H1 (cell line): Measurements from ENCODE around the gene PAEP. TPM values are rescaled to one million over a fixed set of nuclear protein-coding genes. Genes with fewer than 3 reads are reported as not detected.

Experiments
- CTCF ChIA-PET: fragments of 300-600 bp; sonication (Branson Sonifier 250); formaldehyde crosslinking; loops from one replicate; lab custom pipeline; 2021; ENCODE audit not compliant: partially characterized antibody; lab: Charles Lee
- POLR2A ChIA-PET: fragments of 300-600 bp; sonication (Branson Sonifier 250); formaldehyde crosslinking; loops from one replicate; lab custom pipeline; 2021; ENCODE audit warnings: inconsistent platforms; ENCODE audit not compliant: partially characterized antibody; lab: Charles Lee
- DNase-seq, 2 experiments: peaks; one replicate each; pipeline versions ENCODE4 v3.0.0 to v3.0.0-alpha.2; 2010 to 2022; ENCODE audit warnings: low spot score in 2 of 2, low read depth in 1 of 2, mixed read lengths in 1 of 2
- FAIRE-seq: peaks from 2 replicates; lab custom pipeline; 2011; peaks lifted over from hg19 to GRCh38; lab: Jason Lieb, UNC
- H2AFZ ChIP-seq: 2 replicates; pipeline ENCODE4 v1.8.1; 2012; ENCODE audit warnings: low read length, inconsistent platforms
- H2AK5ac ChIP-seq: 2 replicates; pipeline ENCODE4 v1.6.1; 2013; ENCODE audit warnings: low read depth, low read length
- H2BK120ac ChIP-seq: replicated peaks from 2 replicates; pipeline ENCODE3; 2013; ENCODE audit warnings: low read depth, low read length, inconsistent platforms
- H2BK12ac ChIP-seq: 2 replicates; pipeline ENCODE4 v1.6.1; 2013; ENCODE audit warnings: low read depth, low read length
- H2BK15ac ChIP-seq: 2 replicates; pipeline ENCODE4 v1.6.1; 2013; ENCODE audit warnings: low read length
- H2BK20ac ChIP-seq: 2 replicates; pipeline ENCODE4 v1.6.1; 2013; ENCODE audit warnings: low read length
- H2BK5ac ChIP-seq: 2 replicates; pipeline ENCODE4 v1.6.1; 2013; ENCODE audit warnings: low read depth, low read length
- H3K14ac ChIP-seq: 2 replicates; pipeline ENCODE4 v1.6.1; 2013; ENCODE audit warnings: inconsistent platforms; ENCODE audit not compliant: insufficient read length
- H3K18ac ChIP-seq: 2 replicates; pipeline ENCODE4 v1.6.1; 2013; ENCODE audit warnings: low read length; ENCODE audit errors: extremely low read depth
- H3K23ac ChIP-seq: 2 replicates; pipeline ENCODE4 v1.6.1; 2013; ENCODE audit warnings: inconsistent platforms; ENCODE audit not compliant: insufficient read length
- H3K23me2 ChIP-seq: 2 replicates; pipeline ENCODE4 v1.6.1; 2013; ENCODE audit warnings: low read depth, low read length
- H3K27ac ChIP-seq: 2 replicates; pipeline ENCODE4 v1.6.1; 2011; ENCODE audit warnings: low read depth, low read length, inconsistent platforms
- H3K27me3 ChIP-seq, 4 experiments: replicated peaks in 1 of 4; 1 replicate in 1 of 4; 2 replicates in 3 of 4; pipeline versions ENCODE4 v1.6.1 to v1.8.1; 2011 to 2013; ENCODE audit warnings: low read length in 3 of 4, mild to moderate bottlenecking in 3 of 4, inconsistent platforms in 2 of 4, mixed read lengths in 2 of 4, moderate library complexity in 1 of 4; ENCODE audit not compliant: control insufficient read depth in 3 of 4, insufficient read depth in 3 of 4; ENCODE audit errors: extremely low read depth in 1 of 4
- H3K36me3 ChIP-seq, 4 experiments: 2 replicates each; pipeline versions ENCODE4 v1.6.1 to v1.8.1; 2011 to 2013; ENCODE audit warnings: mild to moderate bottlenecking in 4 of 4, low read length in 3 of 4, moderate library complexity in 2 of 4, control low read depth in 1 of 4, inconsistent platforms in 1 of 4; ENCODE audit not compliant: insufficient read depth in 4 of 4, control insufficient read depth in 2 of 4
- H3K4ac ChIP-seq: replicated peaks from 2 replicates; pipeline ENCODE3; 2013; ENCODE audit warnings: low read length, low read depth, mixed read lengths, inconsistent platforms; ENCODE audit not compliant: insufficient read length
- H3K4me1 ChIP-seq, 4 experiments: replicated peaks in 1 of 4; 1 replicate in 1 of 4; 2 replicates in 3 of 4; pipeline versions ENCODE4 v1.6.1 to v1.8.1; 2011 to 2013; ENCODE audit warnings: low read length in 3 of 4, inconsistent platforms in 2 of 4, mixed read lengths in 1 of 4; ENCODE audit not compliant: insufficient read depth in 4 of 4, control insufficient read depth in 3 of 4
- H3K4me2 ChIP-seq, 2 experiments: 2 replicates each; pipeline versions ENCODE4 v1.6.1 to v1.8.1; 2011 to 2013; ENCODE audit warnings: low read depth in 2 of 2, low read length in 2 of 2, control low read depth in 1 of 2, inconsistent platforms in 1 of 2, mild to moderate bottlenecking in 1 of 2; ENCODE audit not compliant: insufficient read depth in 1 of 2
- H3K4me3 ChIP-seq, 4 experiments: fragments of 200-600, 300-600 bp in 1 of 4; sonication (generic), shearing (Covaris generic), sonication (Bioruptor Twin) in 1 of 4; 2 replicates each; pipeline versions ENCODE4 v1.5.1 to v1.8.1; 2011 to 2016; ENCODE audit warnings: low read length in 4 of 4, low read depth in 3 of 4, control low read depth in 2 of 4, inconsistent platforms in 2 of 4, mild to moderate bottlenecking in 2 of 4, mixed read lengths in 1 of 4, moderate library complexity in 1 of 4; ENCODE audit not compliant: insufficient read depth in 2 of 4; ENCODE audit errors: extremely low read depth in 1 of 4
- H3K56ac ChIP-seq: replicated peaks from 2 replicates; pipeline ENCODE3; 2013; ENCODE audit warnings: low read depth, mild to moderate bottlenecking, mixed read lengths, low read length, inconsistent platforms; ENCODE audit not compliant: insufficient read length
- H3K79me1 ChIP-seq: 2 replicates; pipeline ENCODE4 v1.6.1; 2013; ENCODE audit warnings: low read depth, low read length, control low read depth
- H3K79me2 ChIP-seq, 2 experiments: 2 replicates each; pipeline versions ENCODE4 v1.6.1 to v1.8.1; 2012 to 2013; ENCODE audit warnings: low read length in 2 of 2, mild to moderate bottlenecking in 2 of 2, inconsistent platforms in 1 of 2; ENCODE audit not compliant: insufficient read depth in 2 of 2, control insufficient read depth in 1 of 2
- H3K9ac ChIP-seq, 4 experiments: replicated peaks in 1 of 4; 1 replicate in 1 of 4; 2 replicates in 3 of 4; pipeline versions ENCODE4 v1.6.1 to v1.8.1; 2011 to 2013; ENCODE audit warnings: low read depth in 3 of 4, low read length in 3 of 4, control low read depth in 2 of 4, mild to moderate bottlenecking in 2 of 4, moderate library complexity in 2 of 4, inconsistent platforms in 1 of 4; ENCODE audit errors: extremely low read depth in 1 of 4
- H3K9me3 ChIP-seq, 2 experiments: 2 replicates each; pipeline versions ENCODE4 v1.6.1 to v1.8.1; 2012 to 2013; ENCODE audit warnings: mild to moderate bottlenecking in 2 of 2, moderate library complexity in 2 of 2, control low read depth in 1 of 2, inconsistent platforms in 1 of 2, low read depth in 1 of 2, low read length in 1 of 2, mixed read lengths in 1 of 2; ENCODE audit not compliant: insufficient read depth in 2 of 2
- H4K20me1 ChIP-seq, 2 experiments: replicated peaks in 1 of 2; 2 replicates each; pipeline versions ENCODE3 to v1.8.1; 2011 to 2013; ENCODE audit warnings: inconsistent platforms in 2 of 2, low read length in 2 of 2, mild to moderate bottlenecking in 1 of 2; ENCODE audit not compliant: insufficient read depth in 2 of 2, control insufficient read depth in 1 of 2
- H4K5ac ChIP-seq: 2 replicates; pipeline ENCODE4 v1.6.1; 2013; ENCODE audit warnings: low read length, low read depth, mixed read lengths, inconsistent platforms; ENCODE audit not compliant: insufficient read length
- H4K8ac ChIP-seq: 2 replicates; pipeline ENCODE4 v1.8.0; 2013; ENCODE audit warnings: mild to moderate bottlenecking, moderate library complexity, low read length, inconsistent platforms; ENCODE audit not compliant: insufficient read depth; ENCODE audit errors: extremely low read depth
- H4K91ac ChIP-seq: replicated peaks from 2 replicates; pipeline ENCODE3; 2013; ENCODE audit warnings: low read length, mixed read lengths, inconsistent platforms; ENCODE audit not compliant: insufficient read length
- BACH1 ChIP-seq: IDR thresholded peaks from 2 replicates; pipeline ENCODE4 v1.6.1; 2012; ENCODE audit warnings: low read length, improper control_type of control experiment
- CHD1 ChIP-seq: IDR thresholded peaks from 2 replicates; pipeline ENCODE4 v1.6.1; 2012; ENCODE audit warnings: low read depth, low read length, improper control_type of control experiment
- EP300 ChIP-seq, 2 experiments: IDR thresholded peaks; 1 replicate in 1 of 2; 2 replicates in 1 of 2; pipeline ENCODE4 v1.6.1; 2011 to 2012; ENCODE audit warnings: low read depth in 2 of 2, low read length in 2 of 2, mild to moderate bottlenecking in 2 of 2, borderline replicate concordance in 1 of 2, inconsistent platforms in 1 of 2, moderate library complexity in 1 of 2
- MAFK ChIP-seq: IDR thresholded peaks from 2 replicates; pipeline ENCODE4 v1.6.1; 2012; ENCODE audit warnings: low read depth, mild to moderate bottlenecking, improper control_type of control experiment, low read length
- NRF1 ChIP-seq: IDR thresholded peaks from 2 replicates; pipeline ENCODE4 v1.6.1; 2011; ENCODE audit warnings: mild to moderate bottlenecking, low read depth, low read length, improper control_type of control experiment
- SIRT6 ChIP-seq: IDR thresholded peaks from one replicate; pipeline ENCODE4 v1.7.1; 2012; ENCODE audit warnings: low read length, inconsistent platforms
- WGBS, 2 experiments: shearing (Covaris generic) in 1 of 2; methylation state at CpG; one replicate each; pipeline versions ENCODE4 v1.1.6 to v1.1.7; 2013 to 2015; ENCODE audit warnings: low lambda C conversion rate in 2 of 2, mixed read lengths in 2 of 2, inconsistent platforms in 1 of 2, low coverage in 1 of 2, missing lambda C conversion rate in 1 of 2; ENCODE audit not compliant: insufficient replicate concordance in 2 of 2, insufficient coverage in 1 of 2, insufficient read length in 1 of 2; ENCODE audit errors: extremely low coverage in 1 of 2, missing lambda C conversion rate in 1 of 2; 5-methylcytosine and 5-hydroxymethylcytosine counted together
- polyA plus RNA-seq, 7 experiments: library from polyadenylated mRNA; depleted of rRNA in 3 of 7; stranded (reverse) in 5 of 7; unstranded in 2 of 7; fragments of >200 nt in 5 of 7; fragments of 200-250 nt in 2 of 7; gene quantifications; 1 replicate in 5 of 7; 2 replicates in 1 of 7; 4 replicates in 1 of 7; pipeline versions ENCODE4 v1.2.1 to v1.2.3, GENCODE V29; 2011 to 2013; ENCODE audit warnings: missing spikeins in 2 of 7, mixed read lengths in 2 of 7
- total RNA-seq: library from RNA; stranded (reverse); fragmentation: NEBNext Ultra II Directional; extraction: Animal tissue kit (Norgen Biotek cat#: 25700); gene quantifications from 2 replicates; pipeline ENCODE4 v1.2.1, GENCODE V29; 2021

The PAEP gene
- total and polyA plus RNA-seq, 2 of the 8 experiments (the other 6 are each of a cell fraction or from before 2014, with no cell fraction given), result not detected

DNA sequence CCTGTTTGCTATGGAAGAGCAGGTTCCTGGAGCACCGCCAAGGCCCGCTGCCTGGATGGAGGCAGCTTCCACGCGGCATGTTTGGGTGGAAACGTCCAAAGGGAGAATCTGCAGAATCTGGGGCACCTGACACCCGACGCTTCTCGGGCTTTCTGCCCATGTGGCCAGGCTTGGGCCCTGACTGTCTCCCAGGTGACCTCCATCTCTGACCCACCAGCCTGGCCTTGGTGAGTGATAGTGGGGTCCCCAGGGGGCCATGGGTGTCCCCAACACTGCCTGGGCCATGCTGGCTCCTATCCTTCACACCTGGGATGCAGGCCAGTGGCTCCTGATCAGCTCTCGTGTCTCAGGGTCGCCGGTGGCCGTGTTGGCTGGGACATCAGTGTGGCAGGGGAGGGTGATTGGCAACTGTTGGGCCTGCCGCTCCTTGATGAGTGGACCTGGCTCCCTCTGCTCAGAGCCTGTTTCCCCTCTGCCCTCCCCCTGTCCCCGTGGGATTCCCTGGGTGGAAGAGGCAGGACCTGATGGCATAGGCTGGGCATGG is 43.8 kb downstream of the PAEP start:
- no peak overlapping the region for H2BK5ac ChIP-seq
- H4K20me1 ChIP-seq, result no peaks in the 10 kb centered on the region
- 83% methylated on average over 14 of the region's 14 CpGs; no CpG with 5 or more reads in 1 of the 2 experiments for WGBS, 2 experiments
- H3K9me3 ChIP-seq, result no peaks in the 10 kb centered on the region
- no peak overlapping the region for H2AFZ ChIP-seq
- H3K27ac ChIP-seq, result no peak overlapping the region
- peak overlapping the region; percentile 68; the same call in 1 of the 2 replicates for H2BK12ac ChIP-seq
- no peak overlapping the region for H3K56ac ChIP-seq
- no peaks in the 10 kb centered on the region for H3K79me2 ChIP-seq
- DNase-seq, result no peak
- no peaks in the 10 kb centered on the region for H3K27me3 ChIP-seq
- no peak overlapping the region for H3K4me2 ChIP-seq
- H4K5ac ChIP-seq, result no peak overlapping the region
- H3K4me1 ChIP-seq, result peaks cover 0 to 8% (median 3%) of the 10 kb centered on the region in 4 experiments; a peak in 4 of 7 replicates
- no peak overlapping the region for H3K4me3 ChIP-seq
- H3K79me1 ChIP-seq, result no peaks in the 10 kb centered on the region
- peak overlapping the region; percentile 69 for H3K4ac ChIP-seq
- ChIA-PET CTCF (interaction anchor here (1.1 to 8.0 kb wide), 16 partner anchors 10 to 192 kb away, joined by 3 to 59 read pairs (median 7); a partner anchor contains a TSS), POLR2A (interaction anchor here (1.0 kb wide), 1 partner anchor 194 kb away, joined by 3 read pairs; no protein-coding TSS in a partner anchor)
- H4K8ac ChIP-seq, result peak overlapping the region; percentile 35; the same call in 1 of the 2 replicates
- H3K23me2 ChIP-seq, result no peaks in the 10 kb centered on the region
- no peak for FAIRE-seq
- no peak overlapping the region for H3K9ac ChIP-seq
- H4K91ac ChIP-seq, result no peak overlapping the region
- H2BK20ac ChIP-seq, result no peak overlapping the region
- no peaks in the 10 kb centered on the region for H3K36me3 ChIP-seq
- no peak overlapping the region for H2BK15ac ChIP-seq
- H3K14ac ChIP-seq, result no peak overlapping the region
- no peak overlapping the region for H3K23ac ChIP-seq
- H2AK5ac ChIP-seq, result no peak overlapping the region
- TF ChIP-seq EP300 (IDR thresholded peaks at IDR 0.05; ENCODE audit: borderline replicate concordance in 1 of 2, low read depth in 2 of 2, low read length in 2 of 2), result no peak
- TF ChIP-seq MAFK, result no peak
- no peak for TF ChIP-seq BACH1
- TF ChIP-seq CHD1, result no peak
- TF ChIP-seq SIRT6, result no peak
- no peak for TF ChIP-seq NRF1
- no peak overlapping the region for H2BK120ac ChIP-seq
- no peak overlapping the region for H3K18ac ChIP-seq
